MG63 (cell line): ENCODE results near the gene ADGRG3. TPM values are rescaled to one million over a fixed set of nuclear protein-coding genes. Genes with fewer than 3 reads are reported as not detected.

Experiments
- DNase-seq: peaks from one replicate; pipeline ENCODE4 v3.0.0-alpha.2; 2020
- H3K27me3 ChIP-seq: fragments of 250-450 bp; sonication (Bioruptor Pico); 2 replicates; pipeline ENCODE4 v1.5.1; 2020; ENCODE audit warnings: mild to moderate bottlenecking, moderate library complexity
- H3K36me3 ChIP-seq: fragments of 250-450 bp; sonication (Bioruptor Pico); 2 replicates; pipeline ENCODE4 v1.5.1; 2020; ENCODE audit warnings: mild to moderate bottlenecking, moderate library complexity
- H3K4me3 ChIP-seq: fragments of 250-450 bp; sonication (Bioruptor Pico); 2 replicates; pipeline ENCODE4 v1.5.1; 2020; ENCODE audit warnings: mild to moderate bottlenecking, moderate library complexity
- H3K9me3 ChIP-seq: fragments of 250-450 bp; sonication (Bioruptor Pico); 2 replicates; pipeline ENCODE4 v1.5.1; 2020; ENCODE audit warnings: mild to moderate bottlenecking, moderate library complexity
- total RNA-seq: library from RNA; depleted of rRNA; stranded (reverse); fragments of >200 nt; shearing (Covaris generic); gene quantifications from 2 replicates; pipeline ENCODE4 v1.2.3, GENCODE V29; 2014; ENCODE audit warnings: low replicate concordance

The ADGRG3 gene
- total RNA-seq, 1 experiment from 2014 or later, result not detected

- DNase-seq, result peak; percentile 42
- H3K36me3 ChIP-seq, result no peaks in the 10 kb centered on the region
- H3K9me3 ChIP-seq, result no peaks in the 10 kb centered on the region
- no peak within 1 kb of the TSS for H3K4me3 ChIP-seq
- peaks cover 14% of the 10 kb centered on the region for H3K27me3 ChIP-seq
These were observed 26.9 kb downstream of the ADGRG3 start, which contains the start of gene DRC7 for GRCh38 chr16:57694725-57695679. Gene DRC7 (plus strand): TSS chr16:57694806. CDS start chr16:57697950, 3,144 bp downstream.

GRCh38 chr16:57695680-57696069 lies 27.6 kb downstream of the ADGRG3 start:
- no peak for DNase-seq
- H3K4me3 ChIP-seq, result no peak overlapping the region
- H3K9me3 ChIP-seq, result no peaks in the 10 kb centered on the region
- peaks cover 11% of the 10 kb centered on the region for H3K27me3 ChIP-seq
- no peaks in the 10 kb centered on the region for H3K36me3 ChIP-seq

GRCh38 chr16:57696240-57696639 lies 28.1 kb downstream of the ADGRG3 start:
- no peak for DNase-seq
- no peak overlapping the region for H3K4me3 ChIP-seq
- H3K27me3 ChIP-seq, result peaks cover 11% of the 10 kb centered on the region
- H3K36me3 ChIP-seq, result no peaks in the 10 kb centered on the region
- no peaks in the 10 kb centered on the region for H3K9me3 ChIP-seq

- DNase-seq, result no peak
- Histone ChIP-seq H3K36me3 (no peaks in the 10 kb centered on the region), H3K4me3 (no peak overlapping the region), H3K27me3 (peaks cover 1% of the 10 kb centered on the region), H3K9me3 (no peaks in the 10 kb centered on the region)
These were observed 29.9 kb downstream of the ADGRG3 start for GRCh38 chr16:57697896-57698537.

GRCh38 chr16:57698812-57699405 lies 30.8 kb downstream of the ADGRG3 start:
- Histone ChIP-seq H3K4me3 (no peak overlapping the region), H3K9me3 (no peaks in the 10 kb centered on the region), H3K27me3 (no peaks in the 10 kb centered on the region), H3K36me3 (no peaks in the 10 kb centered on the region)
- DNase-seq, result no peak

- Histone ChIP-seq H3K9me3 (no peaks in the 10 kb centered on the region), H3K4me3 (no peak overlapping the region), H3K36me3 (no peaks in the 10 kb centered on the region), H3K27me3 (no peaks in the 10 kb centered on the region)
- no peak for DNase-seq
These were observed 31.4 kb downstream of the ADGRG3 start for GRCh38 chr16:57699481-57699880.

- Histone ChIP-seq H3K36me3 (no peaks in the 10 kb centered on the region), H3K4me3 (no peak overlapping the region), H3K27me3 (no peaks in the 10 kb centered on the region), H3K9me3 (no peaks in the 10 kb centered on the region)
- no peak for DNase-seq
These were observed 31.8 kb downstream of the ADGRG3 start for GRCh38 chr16:57699899-57700298.

GRCh38 chr16:57700781-57701551 lies 32.9 kb downstream of the ADGRG3 start:
- DNase-seq, result no peak
- no peaks in the 10 kb centered on the region for H3K27me3 ChIP-seq
- H3K9me3 ChIP-seq, result no peaks in the 10 kb centered on the region
- no peaks in the 10 kb centered on the region for H3K36me3 ChIP-seq
- no peak overlapping the region for H3K4me3 ChIP-seq

- no peak for DNase-seq
- Histone ChIP-seq H3K27me3 (no peaks in the 10 kb centered on the region), H3K9me3 (no peaks in the 10 kb centered on the region), H3K36me3 (no peaks in the 10 kb centered on the region), H3K4me3 (no peak overlapping the region)
These were observed 33.8 kb downstream of the ADGRG3 start for GRCh38 chr16:57701759-57702371.

GRCh38 chr16:57703416-57704010 lies 35.4 kb downstream of the ADGRG3 start:
- Histone ChIP-seq H3K9me3 (no peaks in the 10 kb centered on the region), H3K36me3 (no peaks in the 10 kb centered on the region), H3K4me3 (no peak overlapping the region), H3K27me3 (no peaks in the 10 kb centered on the region; the same call in 1 of the 2 replicates)
- no peak for DNase-seq

GRCh38 chr16:57704011-57704904 lies 36.2 kb downstream of the ADGRG3 start:
- Histone ChIP-seq H3K4me3 (no peak overlapping the region), H3K27me3 (peaks cover 3% of the 10 kb centered on the region), H3K36me3 (no peaks in the 10 kb centered on the region), H3K9me3 (no peaks in the 10 kb centered on the region)
- no peak for DNase-seq

- H3K4me3 ChIP-seq, result no peak overlapping the region
These were observed 37.1 kb downstream of the ADGRG3 start for GRCh38 chr16:57704905-57705852.

GRCh38 chr16:57706717-57707116 lies 38.6 kb downstream of the ADGRG3 start:
- DNase-seq, result no peak
- Histone ChIP-seq H3K27me3 (peaks cover 27% of the 10 kb centered on the region), H3K9me3 (no peaks in the 10 kb centered on the region)

More at GRCh38 chr16:57704905-57705852, 37.1 kb downstream of the ADGRG3 start:
- no peak for DNase-seq
- no peaks in the 10 kb centered on the region for H3K9me3 ChIP-seq
- peaks cover 12% of the 10 kb centered on the region for H3K27me3 ChIP-seq
- H3K36me3 ChIP-seq, result no peaks in the 10 kb centered on the region

GRCh38 chr16:57707331-57707730 lies 39.2 kb downstream of the ADGRG3 start:
- Histone ChIP-seq H3K36me3 (no peaks in the 10 kb centered on the region), H3K27me3 (peaks cover 34% of the 10 kb centered on the region), H3K4me3 (no peak overlapping the region), H3K9me3 (no peaks in the 10 kb centered on the region)
- no peak for DNase-seq

More at GRCh38 chr16:57706717-57707116, 38.6 kb downstream of the ADGRG3 start:
- H3K36me3 ChIP-seq, result no peaks in the 10 kb centered on the region
- H3K4me3 ChIP-seq, result no peak overlapping the region
